KOPT-K1 (cell line): Measurements from ENCODE around the gene MMP14.
"Not testable (repeated sequence)": the region's sequence is repeated elsewhere in the genome, so short reads cannot be mapped to it uniquely, and the experiment has no call there.

Experiments
- H3K27ac ChIP-seq: fragments of 200-600 bp; sonication (generic); 2 replicates; pipeline ENCODE4 v1.5.1; 2016; ENCODE audit warnings: antibody characterized with exemption, mild to moderate bottlenecking, low read depth, low read length; ENCODE audit not compliant: poor library complexity, severe bottlenecking
- H3K36me3 ChIP-seq: fragments of 200-600 bp; sonication (generic); 2 replicates; pipeline ENCODE4 v1.5.1; 2017; ENCODE audit warnings: antibody characterized with exemption, mild to moderate bottlenecking, low read length, moderate library complexity; ENCODE audit not compliant: insufficient read depth
- H3K9me3 ChIP-seq: fragments of 200-600 bp; sonication (generic); 2 replicates; pipeline ENCODE4 v1.5.1; 2017; ENCODE audit warnings: antibody characterized with exemption, low read length, mild to moderate bottlenecking; ENCODE audit not compliant: insufficient read depth, poor library complexity, severe bottlenecking

Gene MMP14

GRCh38 chr14:22854963-22855724, 18.8 kb downstream of the MMP14 start:
- Histone ChIP-seq H3K9me3 (peaks cover 6% of the 10 kb centered on the region), H3K27ac (no peak overlapping the region), H3K36me3 (no peaks in the 10 kb centered on the region)

GRCh38 chr14:22856428-22856827, 20.0 kb downstream of the MMP14 start:
- Histone ChIP-seq H3K27ac (no peak overlapping the region), H3K36me3 (no peaks in the 10 kb centered on the region), H3K9me3 (peaks cover 6% of the 10 kb centered on the region)

- not testable (repeated sequence) for H3K36me3 ChIP-seq, H3K9me3 ChIP-seq, H3K27ac ChIP-seq
Observed at GRCh38 chr14:22860377-22860776, 24.0 kb downstream of the MMP14 start.

GRCh38 chr14:22861651-22862050, 25.3 kb downstream of the MMP14 start:
- Histone ChIP-seq H3K27ac (no peak overlapping the region), H3K36me3 (no peaks in the 10 kb centered on the region), H3K9me3 (peaks cover 6% of the 10 kb centered on the region)

GRCh38 chr14:22864979-22865378, 28.6 kb downstream of the MMP14 start:
- Histone ChIP-seq H3K9me3 (no peaks in the 10 kb centered on the region), H3K36me3 (no peaks in the 10 kb centered on the region), H3K27ac (no peak overlapping the region)

- no peaks in the 10 kb centered on the region for H3K9me3 ChIP-seq
- no peaks in the 10 kb centered on the region for H3K36me3 ChIP-seq
- H3K27ac ChIP-seq = no peak overlapping the region
Observed at GRCh38 chr14:22865424-22866405, 29.3 kb downstream of the MMP14 start.

- H3K9me3 ChIP-seq = no peaks in the 10 kb centered on the region
- no peaks in the 10 kb centered on the region for H3K36me3 ChIP-seq
- H3K27ac ChIP-seq = no peak overlapping the region
Observed at GRCh38 chr14:22866874-22867273, 30.5 kb downstream of the MMP14 start.

GRCh38 chr14:22870811-22871223, 34.4 kb downstream of the MMP14 start:
- Histone ChIP-seq H3K36me3 (peaks cover 19% of the 10 kb centered on the region; the same call in 1 of the 2 replicates), H3K27ac (peak overlapping the region; percentile 75), H3K9me3 (no peaks in the 10 kb centered on the region)

GRCh38 chr14:22871224-22872032, 35.0 kb downstream of the MMP14 start, which contains the start of gene LRP10:
Gene LRP10 (plus strand): TSS chr14:22871740. CDS start chr14:22872304, 564 bp downstream.
- Histone ChIP-seq H3K9me3 (no peaks in the 10 kb centered on the region), H3K27ac (peak within 1 kb of the TSS; percentile 75), H3K36me3 (peaks cover 25% of the 10 kb centered on the region; the same call in 1 of the 2 replicates)

GRCh38 chr14:22872033-22872832, 35.8 kb downstream of the MMP14 start:
- Histone ChIP-seq H3K27ac (peak overlapping the region; percentile 75), H3K36me3 (peaks cover 30% of the 10 kb centered on the region; the same call in 1 of the 2 replicates), H3K9me3 (no peaks in the 10 kb centered on the region)

GRCh38 chr14:22872833-22873520, 36.6 kb downstream of the MMP14 start:
- Histone ChIP-seq H3K9me3 (no peaks in the 10 kb centered on the region), H3K36me3 (peaks cover 30% of the 10 kb centered on the region; the same call in 1 of the 2 replicates), H3K27ac (no peak overlapping the region)

GRCh38 chr14:22875003-22875747, 38.8 kb downstream of the MMP14 start:
- no peaks in the 10 kb centered on the region for H3K9me3 ChIP-seq
- H3K27ac ChIP-seq = no peak overlapping the region
- H3K36me3 ChIP-seq = peaks cover 30% of the 10 kb centered on the region; the same call in 1 of the 2 replicates

- Histone ChIP-seq H3K36me3 (peaks cover 30% of the 10 kb centered on the region; the same call in 1 of the 2 replicates), H3K9me3 (no peaks in the 10 kb centered on the region), H3K27ac (no peak overlapping the region)
Observed at GRCh38 chr14:22875748-22876319, 39.4 kb downstream of the MMP14 start.
